DOHH2 (cell line): Measurements from ENCODE around the gene HOXC5.

Source experiments
- H3F3A ChIP-seq: fragments of 200-600 bp; sonication (generic), shearing (Covaris generic); 2 replicates; pipeline ENCODE4 v1.6.0; 2016; ENCODE audit warnings: antibody characterized with exemption, mild to moderate bottlenecking; ENCODE audit not compliant: control insufficient read depth, insufficient read depth
- H3K27ac ChIP-seq: fragments of 200-600 bp; sonication (generic); 2 replicates; pipeline ENCODE4 v1.5.1; 2014; ENCODE audit warnings: low read depth, mild to moderate bottlenecking, low read length, moderate library complexity
- H3K27me3 ChIP-seq: fragments of 200-600 bp; sonication (generic); 2 replicates; pipeline ENCODE4 v1.6.1; 2014; ENCODE audit warnings: mild to moderate bottlenecking, low read length, mixed read lengths; ENCODE audit not compliant: control insufficient read depth
- H3K36me3 ChIP-seq: fragments of 200-600 bp; sonication (generic); 2 replicates; pipeline ENCODE4 v1.6.1; 2014; ENCODE audit warnings: mild to moderate bottlenecking, low read length, moderate library complexity, mixed read lengths; ENCODE audit not compliant: control insufficient read depth
- H3K4me1 ChIP-seq: fragments of 200-600 bp; sonication (generic); 2 replicates; pipeline ENCODE4 v1.6.1; 2014; ENCODE audit warnings: mild to moderate bottlenecking, low read length, mixed read lengths; ENCODE audit not compliant: control insufficient read depth
- H3K4me2 ChIP-seq: fragments of 200-600 bp; sonication (generic); 2 replicates; pipeline ENCODE4 v1.6.0; 2014; ENCODE audit warnings: mild to moderate bottlenecking, low read length, moderate library complexity
- H3K4me3 ChIP-seq: fragments of 200-600 bp; sonication (generic); 2 replicates; pipeline ENCODE4 v1.5.1; 2014; ENCODE audit warnings: mild to moderate bottlenecking, low read length, mixed read lengths
- H3K79me2 ChIP-seq: fragments of 200-600 bp; sonication (generic); 2 replicates; pipeline ENCODE4 v1.6.1; 2014; ENCODE audit warnings: mild to moderate bottlenecking, low read length, mixed read lengths; ENCODE audit not compliant: control insufficient read depth
- H3K9me2 ChIP-seq: fragments of 200-600 bp; sonication (generic); replicated peaks from 2 replicates; pipeline ENCODE4 v1.6.1; 2014; ENCODE audit warnings: mild to moderate bottlenecking, low read length, mixed read lengths; ENCODE audit not compliant: control insufficient read depth
- H3K9me3 ChIP-seq: fragments of 200-600 bp; sonication (generic); 2 replicates; pipeline ENCODE4 v1.6.1; 2014; ENCODE audit warnings: antibody characterized with exemption, low read length, mixed read lengths; ENCODE audit not compliant: control insufficient read depth, insufficient read depth
- H4K20me1 ChIP-seq: fragments of 200-600 bp; sonication (generic); 2 replicates; pipeline ENCODE4 v1.6.0; 2014; ENCODE audit warnings: low read depth, mild to moderate bottlenecking, antibody characterized with exemption, low read length, moderate library complexity; ENCODE audit not compliant: control insufficient read depth, insufficient read depth
- EZH2phosphoT487 ChIP-seq: fragments of 200-600 bp; sonication (generic); IDR thresholded peaks from 2 replicates; pipeline ENCODE4 v1.6.1; 2017; ENCODE audit warnings: borderline replicate concordance, mild to moderate bottlenecking, antibody characterized with exemption, low read length, moderate library complexity, mixed read lengths
- TF ChIP-seq, protein P1 (sequence below): fragments of 200-600 bp; sonication (generic); IDR thresholded peaks from one replicate; pipeline ENCODE4 v1.5.1; 2014; ENCODE audit warnings: antibody characterized with exemption, mild to moderate bottlenecking, low read depth, low read length; ENCODE audit not compliant: poor library complexity, severe bottlenecking

The HOXC5 gene

DNA sequence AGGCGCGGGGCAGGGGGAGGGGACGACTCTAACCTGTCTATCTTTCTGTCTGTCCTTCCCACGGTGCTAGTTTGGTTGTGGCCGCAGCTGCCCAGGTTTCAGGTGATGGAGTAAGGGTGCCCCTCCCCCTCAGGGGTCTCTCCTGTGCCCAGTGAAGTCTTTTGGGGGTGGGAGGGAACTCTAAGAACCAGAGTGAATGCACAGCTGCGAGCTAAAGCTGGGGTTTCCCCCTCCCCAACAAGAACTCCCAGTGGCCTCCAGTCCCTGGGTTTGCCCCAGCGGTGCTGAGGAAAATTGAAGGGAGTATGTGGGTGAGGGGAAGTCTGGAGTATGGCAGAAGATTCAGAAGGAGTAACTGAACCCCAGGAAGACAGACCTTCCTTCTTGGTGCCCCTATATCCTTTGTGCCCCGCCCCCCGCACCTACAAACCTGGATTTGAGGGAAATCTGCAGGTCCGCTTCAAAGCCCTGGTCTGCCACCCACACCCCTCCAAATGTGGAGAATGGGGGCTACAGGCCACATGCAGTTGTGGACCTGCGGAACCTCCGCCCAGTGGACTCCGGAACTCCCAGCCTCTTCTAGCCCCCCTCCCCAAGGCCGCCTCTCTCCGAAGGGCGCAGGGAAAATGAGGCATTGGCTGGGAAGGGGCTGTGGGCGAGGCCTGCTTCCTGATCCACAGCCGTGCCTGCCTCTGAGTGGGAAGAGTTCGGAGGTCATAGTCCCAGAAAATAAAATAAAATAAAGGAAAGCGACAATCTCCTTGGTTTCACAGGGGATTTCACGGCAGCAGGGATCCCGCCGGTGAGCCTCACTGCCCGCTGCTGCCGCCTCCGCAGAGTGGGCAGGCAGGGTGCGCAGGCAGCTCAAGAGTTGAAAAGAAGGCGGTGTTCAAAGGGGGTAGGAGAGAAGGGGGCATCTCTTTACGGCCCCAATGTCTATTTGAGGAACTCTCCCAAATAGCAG, 36.3 kb upstream of the HOXC5 start:
- H3K27me3 ChIP-seq, result peaks cover 80% of the 10 kb centered on the region
- H3K4me2 ChIP-seq, result peak overlapping the region; percentile 64
- no peaks in the 10 kb centered on the region for H3K79me2 ChIP-seq
- no peaks in the 10 kb centered on the region for H3F3A ChIP-seq
- peak overlapping the region; percentile 45 for H3K4me3 ChIP-seq
- TF ChIP-seq, protein P1, sequence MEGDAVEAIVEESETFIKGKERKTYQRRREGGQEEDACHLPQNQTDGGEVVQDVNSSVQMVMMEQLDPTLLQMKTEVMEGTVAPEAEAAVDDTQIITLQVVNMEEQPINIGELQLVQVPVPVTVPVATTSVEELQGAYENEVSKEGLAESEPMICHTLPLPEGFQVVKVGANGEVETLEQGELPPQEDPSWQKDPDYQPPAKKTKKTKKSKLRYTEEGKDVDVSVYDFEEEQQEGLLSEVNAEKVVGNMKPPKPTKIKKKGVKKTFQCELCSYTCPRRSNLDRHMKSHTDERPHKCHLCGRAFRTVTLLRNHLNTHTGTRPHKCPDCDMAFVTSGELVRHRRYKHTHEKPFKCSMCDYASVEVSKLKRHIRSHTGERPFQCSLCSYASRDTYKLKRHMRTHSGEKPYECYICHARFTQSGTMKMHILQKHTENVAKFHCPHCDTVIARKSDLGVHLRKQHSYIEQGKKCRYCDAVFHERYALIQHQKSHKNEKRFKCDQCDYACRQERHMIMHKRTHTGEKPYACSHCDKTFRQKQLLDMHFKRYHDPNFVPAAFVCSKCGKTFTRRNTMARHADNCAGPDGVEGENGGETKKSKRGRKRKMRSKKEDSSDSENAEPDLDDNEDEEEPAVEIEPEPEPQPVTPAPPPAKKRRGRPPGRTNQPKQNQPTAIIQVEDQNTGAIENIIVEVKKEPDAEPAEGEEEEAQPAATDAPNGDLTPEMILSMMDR, result no peak
- no peak for TF ChIP-seq EZH2phosphoT487
- no peaks in the 10 kb centered on the region for H4K20me1 ChIP-seq
- no peak overlapping the region for H3K27ac ChIP-seq
- no peaks in the 10 kb centered on the region for H3K36me3 ChIP-seq
- no peaks in the 10 kb centered on the region for H3K9me2 ChIP-seq
- H3K4me1 ChIP-seq, result peaks cover 16% of the 10 kb centered on the region
- H3K9me3 ChIP-seq, result no peaks in the 10 kb centered on the region

GRCh38 chr12:53997204-53998109, 35.4 kb upstream of the HOXC5 start:
- Histone ChIP-seq H3K36me3 (no peaks in the 10 kb centered on the region), H3K27me3 (peaks cover 80% of the 10 kb centered on the region), H3K9me2 (no peaks in the 10 kb centered on the region), H3K4me3 (no peak overlapping the region), H3K27ac (no peak overlapping the region), H3F3A (no peaks in the 10 kb centered on the region), H3K9me3 (no peaks in the 10 kb centered on the region), H4K20me1 (no peaks in the 10 kb centered on the region), H3K4me2 (no peak overlapping the region), H3K4me1 (peaks cover 16% of the 10 kb centered on the region), H3K79me2 (no peaks in the 10 kb centered on the region)
- TF ChIP-seq, protein P1, result no peak
- no peak; the same call in 1 of the 2 replicates for TF ChIP-seq EZH2phosphoT487

- no peak overlapping the region for H3K27ac ChIP-seq
Observed at GRCh38 chr12:53998110-53998899, 34.5 kb upstream of the HOXC5 start.

More at GRCh38 chr12:53998110-53998899, 34.5 kb upstream of the HOXC5 start:
- Histone ChIP-seq H3K4me1 (peaks cover 16% of the 10 kb centered on the region), H3K4me3 (no peak overlapping the region), H3K9me3 (no peaks in the 10 kb centered on the region), H3K36me3 (no peaks in the 10 kb centered on the region), H3F3A (no peaks in the 10 kb centered on the region), H4K20me1 (no peaks in the 10 kb centered on the region), H3K4me2 (no peak overlapping the region), H3K9me2 (no peaks in the 10 kb centered on the region), H3K27me3 (peaks cover 80% of the 10 kb centered on the region), H3K79me2 (no peaks in the 10 kb centered on the region)
- TF ChIP-seq, protein P1, result no peak
- no peak for TF ChIP-seq EZH2phosphoT487
